ENCODE results near the gene ABCB9. TPM values are rescaled to one million over a fixed set of nuclear protein-coding genes. Genes with fewer than 3 reads are reported as not detected.
"Not testable (repeated sequence)": the region's sequence is repeated elsewhere in the genome, so short reads cannot be mapped to it uniquely, and the experiment has no call there.

The ABCB9 gene
- 19.6 TPM for total RNA-seq

GRCh38 chr12:122965851-122966742, at the start of gene ABCB9:
Gene ABCB9 (minus strand): TSS chr12:122966463. CDS start chr12:122960235, 6,228 bp downstream.
- no peak for TF ChIP-seq CTCF (IDR thresholded peaks at IDR 0.05)
- Histone ChIP-seq H3K4me1 (peaks cover 4 to 26% of the 10 kb centered on the region in 2 donors), H3K36me3 (no peaks in the 10 kb centered on the region), H3K27me3 (no peaks in the 10 kb centered on the region), H3K9me3 (no peaks in the 10 kb centered on the region), H3K4me3 (peak within 1 kb of the TSS; percentile 62 to 73), H3K27ac (peak within 1 kb of the TSS; percentile 14 to 52)
- intact Hi-C loops (cut with DNase I): loop anchor here (1.0 to 5.0 kb wide), 3 partner anchors 8 to 266 kb away; partner anchors contain the start of genes MPHOSPH9, MTRFR and VPS37B
- peak; percentile 54 to 95 for DNase-seq (ENCODE audit: low spot score in 2 of 2)

DNA sequence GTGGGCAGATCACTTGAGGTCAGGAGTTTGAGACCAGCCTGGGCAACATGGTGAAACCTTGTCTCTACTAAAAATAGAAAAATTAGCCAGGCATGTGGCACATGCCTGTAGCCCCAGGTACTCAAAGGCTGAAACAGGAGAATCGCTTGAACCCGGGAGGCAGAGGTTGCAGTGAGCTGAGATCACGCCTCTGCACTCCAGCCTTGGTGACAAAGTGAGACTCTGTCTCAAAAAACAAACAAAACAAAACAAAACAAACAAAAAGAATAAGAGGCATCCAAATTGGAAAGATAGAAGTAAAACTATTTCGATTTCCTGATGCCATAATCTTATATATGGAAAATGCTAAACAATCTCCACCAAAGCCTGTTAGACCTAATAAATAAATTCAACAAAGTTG, 48.2 kb upstream of the ABCB9 start:
- H3K4me3 ChIP-seq; intact Hi-C loops (cut with DNase I): not testable (repeated sequence)

GRCh38 chr12:123013185-123014095, 47.2 kb upstream of the ABCB9 start:
- TF ChIP-seq CTCF (IDR thresholded peaks at IDR 0.05): no peak
- H3K4me3 ChIP-seq: no peak overlapping the region
- H3K36me3 ChIP-seq: peaks cover 8 to 9% of the 10 kb centered on the region in 2 donors
- H3K9me3 ChIP-seq: no peaks in the 10 kb centered on the region
- intact Hi-C loops (cut with DNase I): no loop called here
- no peak overlapping the region for H3K27ac ChIP-seq
- no peaks in the 10 kb centered on the region for H3K27me3 ChIP-seq
- DNase-seq (ENCODE audit: low spot score in 2 of 2): no peak
- no peaks in the 10 kb centered on the region for H3K4me1 ChIP-seq

More for the DNA sequence above, 48.2 kb upstream of the ABCB9 start:
- not testable (repeated sequence) for H3K27me3 ChIP-seq; H3K4me1 ChIP-seq; H3K9me3 ChIP-seq; H3K36me3 ChIP-seq; DNase-seq (ENCODE audit: low spot score in 2 of 2); H3K27ac ChIP-seq

- H3K27ac ChIP-seq: no peak overlapping the region
- no peaks in the 10 kb centered on the region for H3K9me3 ChIP-seq
- no peaks in the 10 kb centered on the region for H3K4me1 ChIP-seq
- DNase-seq (ENCODE audit: low spot score in 2 of 2): no peak
- intact Hi-C loops (cut with DNase I): no loop called here
- peaks cover 11 to 12% of the 10 kb centered on the region in 2 donors for H3K36me3 ChIP-seq
- no peaks in the 10 kb centered on the region for H3K27me3 ChIP-seq
- TF ChIP-seq CTCF (IDR thresholded peaks at IDR 0.05): no peak
- H3K4me3 ChIP-seq: no peak overlapping the region
Measured at GRCh38 chr12:123011701-123012100, 45.4 kb upstream of the ABCB9 start.

- H3K36me3 ChIP-seq: peaks cover 11 to 12% of the 10 kb centered on the region in 2 donors
- no peak overlapping the region for H3K27ac ChIP-seq
- no peak for TF ChIP-seq CTCF (IDR thresholded peaks at IDR 0.05)
Measured at GRCh38 chr12:123010681-123011080, 44.4 kb upstream of the ABCB9 start.

More at GRCh38 chr12:123010681-123011080, 44.4 kb upstream of the ABCB9 start:
- DNase-seq (ENCODE audit: low spot score in 2 of 2): no peak
- intact Hi-C loops (cut with DNase I): no loop called here
- no peaks in the 10 kb centered on the region for H3K9me3 ChIP-seq
- H3K4me1 ChIP-seq: no peaks in the 10 kb centered on the region
- H3K4me3 ChIP-seq: no peak overlapping the region
- H3K27me3 ChIP-seq: no peaks in the 10 kb centered on the region
